GM12891 (cell line): ENCODE data around the gene RGS19.

Source experiments
- DNase-seq: peaks from one replicate; pipeline ENCODE4 v3.0.0; 2011; ENCODE audit warnings: low spot score; ENCODE audit not compliant: insufficient read length
- FAIRE-seq: peaks from 2 replicates; lab custom pipeline; 2011; peaks lifted over from hg19 to GRCh38; lab: Jason Lieb, UNC
- PAX5 ChIP-seq: IDR thresholded peaks from 2 replicates; pipeline ENCODE4 v1.6.1; 2011; ENCODE audit warnings: low read length, moderate library complexity, mild to moderate bottlenecking; ENCODE audit not compliant: insufficient read depth, severe bottlenecking
- POLR2A ChIP-seq: IDR thresholded peaks from 2 replicates; pipeline ENCODE4 v1.6.1; 2011; ENCODE audit warnings: low read depth, low read length, control low read depth
- POLR2AphosphoS5 ChIP-seq: IDR thresholded peaks from 2 replicates; pipeline ENCODE4 v1.6.1; 2011; ENCODE audit warnings: low read depth, low read length, control low read depth
- POU2F2 ChIP-seq: IDR thresholded peaks from 2 replicates; pipeline ENCODE4 v1.6.1; 2011; ENCODE audit warnings: low read depth, mild to moderate bottlenecking, control low read depth, low read length, moderate library complexity
- SPI1 ChIP-seq: IDR thresholded peaks from 2 replicates; pipeline ENCODE4 v1.6.1; 2011; ENCODE audit warnings: low read depth, low read length, control low read depth
- TAF1 ChIP-seq: IDR thresholded peaks from 2 replicates; pipeline ENCODE4 v1.6.1; 2011; ENCODE audit warnings: low read depth, low read length, control low read depth

The RGS19 gene

GRCh38 chr20:64107736-64108457 lies 28.6 kb upstream of the RGS19 start:
- TF ChIP-seq POU2F2 = no peak
- TF ChIP-seq SPI1 = peak; percentile 89
- DNase-seq (no peak), FAIRE-seq (peak; percentile 83)

GRCh38 chr20:64106981-64107735 lies 27.8 kb upstream of the RGS19 start, which contains the start of gene NPBWR2:
Gene NPBWR2 (minus strand): TSS chr20:64107565. CDS start chr20:64106831, 734 bp downstream.
- no peak for TF ChIP-seq POU2F2
- TF ChIP-seq TAF1 = no peak
- TF ChIP-seq PAX5 = no peak
- no peak for TF ChIP-seq SPI1
- no peak for TF ChIP-seq POLR2A
- TF ChIP-seq POLR2AphosphoS5 = no peak
- FAIRE-seq = peak; percentile 66

GRCh38 chr20:64106435-64106961 lies 27.2 kb upstream of the RGS19 start:
- FAIRE-seq (no peak), DNase-seq (no peak)
- TF ChIP-seq POU2F2 (no peak), SPI1 (no peak), PAX5 (no peak), POLR2AphosphoS5 (no peak), TAF1 (no peak), POLR2A (no peak)

More at GRCh38 chr20:64106981-64107735, 27.8 kb upstream of the RGS19 start, which contains the start of gene NPBWR2:
- DNase-seq = no peak

- no peak for FAIRE-seq
- no peak for DNase-seq
- TF ChIP-seq SPI1 (no peak), TAF1 (no peak), PAX5 (no peak), POU2F2 (no peak), POLR2AphosphoS5 (no peak), POLR2A (no peak)
Observed at GRCh38 chr20:64105846-64106434, 26.6 kb upstream of the RGS19 start.

GRCh38 chr20:64104667-64105451 lies 25.5 kb upstream of the RGS19 start:
- no peak for FAIRE-seq

GRCh38 chr20:64103871-64104666 lies 24.8 kb upstream of the RGS19 start:
- TF ChIP-seq POLR2AphosphoS5 (no peak), SPI1 (no peak), PAX5 (no peak), TAF1 (no peak), POLR2A (no peak), POU2F2 (no peak)
- FAIRE-seq (no peak), DNase-seq (no peak)

More at GRCh38 chr20:64104667-64105451, 25.5 kb upstream of the RGS19 start:
- no peak for DNase-seq
- TF ChIP-seq POLR2AphosphoS5 (no peak), POLR2A (no peak), SPI1 (no peak), TAF1 (no peak), POU2F2 (no peak), PAX5 (no peak)

GRCh38 chr20:64102647-64103354 lies 23.5 kb upstream of the RGS19 start:
- TF ChIP-seq POLR2A (no peak), PAX5 (no peak), POLR2AphosphoS5 (no peak), TAF1 (no peak), POU2F2 (no peak), SPI1 (no peak)
- no peak for FAIRE-seq
- no peak for DNase-seq

GRCh38 chr20:64101731-64102621 lies 22.7 kb upstream of the RGS19 start:
- FAIRE-seq (peak; percentile 56), DNase-seq (peak; percentile 90)
- TF ChIP-seq POLR2A = no peak
- no peak for TF ChIP-seq TAF1
- no peak for TF ChIP-seq POLR2AphosphoS5
- no peak for TF ChIP-seq POU2F2
- TF ChIP-seq PAX5 = no peak
- TF ChIP-seq SPI1 = no peak
